Spleen (tissue), 7 donors: Measurements from ENCODE around the gene CASP14.

Experiments
- CTCF ChIP-seq, 11 experiments: fragments of 200-600 bp in 7 of 11; fragments of 450-650 bp in 4 of 11; sonication (generic) in 4 of 11; IDR thresholded peaks in 8 of 11; conservative IDR thresholded peaks in 3 of 11; 1 replicate in 7 of 11; 2 replicates in 4 of 11; pipeline versions ENCODE4 v1.4.0 to v1.8.0; 2016 to 2021; ENCODE audit warnings: antibody characterized with exemption in 11 of 11, inconsistent platforms in 4 of 11, mild to moderate bottlenecking in 1 of 11
- POLR2A ChIP-seq, 3 donors: fragments of 450-650 bp; IDR thresholded peaks; one replicate each; pipeline ENCODE4 v1.5.1; 2017; ENCODE audit warnings: antibody characterized with exemption in 3 of 3, mild to moderate bottlenecking in 1 of 3
- POLR2AphosphoS5 ChIP-seq, 3 donors: sonication (generic); formaldehyde crosslinking; IDR thresholded peaks; one replicate each; pipeline ENCODE4 v1.5.1; 2017; ENCODE audit warnings: antibody characterized with exemption in 3 of 3
- donor health status: DM: no; HTN: no; CAD: no; lungs with moderate emphysema.
- donor health status: DM: no; HTN: no; CAD: no.
- donor health status: DM: no; HTN: no; CAD: no.

GRCh38 chr19:15025217-15025616 is 24.1 kb upstream of the CASP14 start:
- TF ChIP-seq CTCF (IDR thresholded peaks at IDR 0.05 in 8 of 11, conservative IDR thresholded peaks at IDR 0.05 in 3 of 11) (peak in 1 of 11 experiments; percentile 20), POLR2A (IDR thresholded peaks at IDR 0.05) (no peak), POLR2AphosphoS5 (IDR thresholded peaks at IDR 0.05) (no peak)
